Body of pancreas (tissue), 4 donors: ENCODE data around the gene NUP210. TPM values are rescaled to one million over a fixed set of nuclear protein-coding genes. Genes with fewer than 3 reads are reported as not detected.

Source experiments
- ATAC-seq: fragments of 150-250 bp; one replicate; pipeline ENCODE4 v1.9.1; 2016
- DNase-seq, 4 donors: peaks; one replicate each; pipeline ENCODE4 v3.0.0-alpha.2; 2019
- H3K27ac ChIP-seq, 4 donors: fragments of 200-600 bp; sonication (generic); 1 replicate in 3 of 4; 2 replicates in 1 of 4; pipeline versions ENCODE4 v1.5.1 to v1.6.1; 2016 to 2019; ENCODE audit warnings: mild to moderate bottlenecking in 1 of 4, mixed read lengths in 1 of 4, moderate library complexity in 1 of 4
- H3K27me3 ChIP-seq, 2 donors: fragments of 200-600 bp; sonication (generic); one replicate each; pipeline ENCODE4 v1.6.0; 2016; ENCODE audit warnings: mild to moderate bottlenecking in 1 of 2
- H3K36me3 ChIP-seq, 2 donors: fragments of 200-600 bp; sonication (generic); replicated peaks in 1 of 2; 2 replicates each; pipeline ENCODE4 v1.5.1; 2016; ENCODE audit warnings: low read depth in 2 of 2; ENCODE audit not compliant: insufficient read depth in 1 of 2
- H3K4me1 ChIP-seq: fragments of 200-600 bp; sonication (generic); one replicate; pipeline ENCODE4 v1.6.0; 2016
- H3K4me3 ChIP-seq, 2 donors: fragments of 200-600 bp; sonication (generic); 1 replicate in 1 of 2; 2 replicates in 1 of 2; pipeline ENCODE4 v1.5.1; 2016 to 2019
- H3K9me3 ChIP-seq, 3 donors: fragments of 200-600 bp; sonication (generic); 1 replicate in 2 of 3; 2 replicates in 1 of 3; pipeline ENCODE4 v1.5.1; 2016
- CTCF ChIP-seq, 7 experiments: fragments of 450-650 bp in 4 of 7; fragments of 200-600 bp in 3 of 7; sonication (generic) in 3 of 7; IDR thresholded peaks; one replicate each; pipeline ENCODE4 v1.5.1; 2016 to 2019; ENCODE audit warnings: antibody characterized with exemption in 7 of 7
- POLR2A ChIP-seq, 3 donors: fragments of 450-650 bp; IDR thresholded peaks; one replicate each; pipeline ENCODE4 v1.6.1; 2016; ENCODE audit warnings: antibody characterized with exemption in 3 of 3, mild to moderate bottlenecking in 2 of 3
- WGBS, 2 donors: methylation state at CpG; one replicate each; pipeline ENCODE4 v1.1.5; 2017; 5-methylcytosine and 5-hydroxymethylcytosine counted together
- intact Hi-C: fragments of 100-400 bp; cut with DNase I; formaldehyde crosslinking; loops from one replicate; pipeline ENCODE4 v1.15.1; 2023
- total RNA-seq, 2 donors: library from RNA; depleted of rRNA; stranded (reverse); fragments of >200 nt; gene quantifications; one replicate each; pipeline ENCODE4 v1.1.0, GENCODE V29; 2016

NUP210 gene
- total RNA-seq, 2 donors from 2014 or later, result 16.3 to 19.1 TPM

GRCh38 chr3:13335059-13335458, 85.1 kb downstream of the NUP210 start:
- Histone ChIP-seq H3K4me3 (no peak overlapping the region), H3K4me1 (peaks cover 23% of the 10 kb centered on the region), H3K27me3 (no peaks in the 10 kb centered on the region), H3K27ac (no peak overlapping the region), H3K9me3 (no peaks in the 10 kb centered on the region), H3K36me3 (peaks cover 0 to 2% of the 10 kb centered on the region in 2 donors)
- ATAC-seq (no peak), DNase-seq (peak in 1 of 4 donors; percentile 45)
- intact Hi-C loops, result no loop called here
- 42 to 43% methylated on average over 6 of the region's 6 CpGs for WGBS, 2 donors
- TF ChIP-seq CTCF (IDR thresholded peaks at IDR 0.05) (no peak), POLR2A (IDR thresholded peaks at IDR 0.05) (no peak)

GRCh38 chr3:13333236-13333897, 86.8 kb downstream of the NUP210 start:
- Histone ChIP-seq H3K4me1 (peaks cover 23% of the 10 kb centered on the region), H3K4me3 (no peak overlapping the region), H3K36me3 (no peaks in the 10 kb centered on the region), H3K27me3 (no peaks in the 10 kb centered on the region), H3K27ac (peak overlapping the region; percentile 67 to 78 (median 72)), H3K9me3 (no peaks in the 10 kb centered on the region)
- DNase-seq (no peak), ATAC-seq (no peak)
- WGBS, 2 donors, result 77 to 84% methylated on average over 10 to 14 of the region's 14 CpGs
- intact Hi-C loops, result no loop called here
- TF ChIP-seq POLR2A (IDR thresholded peaks at IDR 0.05) (no peak), CTCF (IDR thresholded peaks at IDR 0.05) (no peak)

- DNase-seq (peak; percentile 33 to 79 (median 57)), ATAC-seq (peak; percentile 10)
- no peak for TF ChIP-seq CTCF (IDR thresholded peaks at IDR 0.05)
- no peak for TF ChIP-seq POLR2A (IDR thresholded peaks at IDR 0.05)
- Histone ChIP-seq H3K27ac (peak overlapping the region; percentile 67 to 78 (median 72)), H3K4me3 (no peak overlapping the region), H3K36me3 (no peaks in the 10 kb centered on the region), H3K4me1 (peaks cover 23% of the 10 kb centered on the region), H3K9me3 (no peaks in the 10 kb centered on the region), H3K27me3 (no peaks in the 10 kb centered on the region)
- WGBS, 2 donors, result 49% methylated on average over 6 of the region's 6 CpGs; no CpG with 5 or more reads in 1 of the 2 donors
- intact Hi-C loops, result no loop called here
Observed at GRCh38 chr3:13332740-13333139, 87.4 kb downstream of the NUP210 start.

GRCh38 chr3:13332158-13332557, 88.0 kb downstream of the NUP210 start:
- intact Hi-C loops, result no loop called here
- DNase-seq (peak; percentile 50 to 88 (median 82)), ATAC-seq (peak; percentile 85)
- Histone ChIP-seq H3K4me3 (no peak overlapping the region), H3K27me3 (no peaks in the 10 kb centered on the region), H3K27ac (peak overlapping the region; percentile 67 to 92 (median 72)), H3K9me3 (no peaks in the 10 kb centered on the region), H3K36me3 (no peaks in the 10 kb centered on the region), H3K4me1 (peaks cover 27% of the 10 kb centered on the region)
- TF ChIP-seq POLR2A (IDR thresholded peaks at IDR 0.05), result no peak
- TF ChIP-seq CTCF (IDR thresholded peaks at IDR 0.05), result no peak
- WGBS, 2 donors, result 34 to 41% methylated on average over 8 of the region's 8 CpGs

- Histone ChIP-seq H3K27me3 (no peaks in the 10 kb centered on the region), H3K9me3 (no peaks in the 10 kb centered on the region), H3K4me1 (peaks cover 51% of the 10 kb centered on the region), H3K36me3 (no peaks in the 10 kb centered on the region), H3K4me3 (no peak overlapping the region), H3K27ac (peak overlapping the region in 1 of 4 donors; percentile 6)
- ATAC-seq (no peak), DNase-seq (no peak)
- WGBS, 2 donors, result 89 to 96% methylated on average over 5 of the region's 5 CpGs
- intact Hi-C loops, result no loop called here
- TF ChIP-seq POLR2A (IDR thresholded peaks at IDR 0.05), result no peak
- no peak for TF ChIP-seq CTCF (IDR thresholded peaks at IDR 0.05)
Observed at GRCh38 chr3:13329746-13330145, 90.4 kb downstream of the NUP210 start.
